ENCODE data around the gene SCGB1A1.
"Not testable (repeated sequence)": the region's sequence is repeated elsewhere in the genome, so short reads cannot be mapped to it uniquely, and the experiment has no call there.

The SCGB1A1 gene, protein sequence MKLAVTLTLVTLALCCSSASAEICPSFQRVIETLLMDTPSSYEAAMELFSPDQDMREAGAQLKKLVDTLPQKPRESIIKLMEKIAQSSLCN

DNA sequence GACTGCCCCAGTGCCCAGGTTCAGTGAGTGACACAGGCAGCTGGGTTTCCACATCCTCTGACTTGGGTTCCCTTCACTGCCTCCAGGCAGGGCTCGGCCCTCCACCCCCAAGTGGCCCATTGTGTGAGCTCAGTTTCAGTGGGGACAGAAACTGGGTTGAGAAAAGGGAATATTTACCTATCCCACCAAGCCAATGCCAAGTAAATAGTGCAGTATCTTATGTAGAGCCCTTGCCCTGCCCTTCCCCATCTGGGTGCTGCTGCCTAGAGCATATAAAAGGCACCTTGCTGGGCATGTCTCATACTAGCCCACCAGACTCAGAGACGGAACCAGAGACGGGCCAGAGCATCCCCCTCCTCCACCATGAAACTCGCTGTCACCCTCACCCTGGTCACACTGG lies at the start of gene SCGB1A1:
SCGB1A1 (plus strand) TSS at position 301 of the 400 bp plus-strand sequence; CDS start at position 364, 63 bp downstream.
- DNase-seq (ENCODE audit: low spot score): no peak

DNA sequence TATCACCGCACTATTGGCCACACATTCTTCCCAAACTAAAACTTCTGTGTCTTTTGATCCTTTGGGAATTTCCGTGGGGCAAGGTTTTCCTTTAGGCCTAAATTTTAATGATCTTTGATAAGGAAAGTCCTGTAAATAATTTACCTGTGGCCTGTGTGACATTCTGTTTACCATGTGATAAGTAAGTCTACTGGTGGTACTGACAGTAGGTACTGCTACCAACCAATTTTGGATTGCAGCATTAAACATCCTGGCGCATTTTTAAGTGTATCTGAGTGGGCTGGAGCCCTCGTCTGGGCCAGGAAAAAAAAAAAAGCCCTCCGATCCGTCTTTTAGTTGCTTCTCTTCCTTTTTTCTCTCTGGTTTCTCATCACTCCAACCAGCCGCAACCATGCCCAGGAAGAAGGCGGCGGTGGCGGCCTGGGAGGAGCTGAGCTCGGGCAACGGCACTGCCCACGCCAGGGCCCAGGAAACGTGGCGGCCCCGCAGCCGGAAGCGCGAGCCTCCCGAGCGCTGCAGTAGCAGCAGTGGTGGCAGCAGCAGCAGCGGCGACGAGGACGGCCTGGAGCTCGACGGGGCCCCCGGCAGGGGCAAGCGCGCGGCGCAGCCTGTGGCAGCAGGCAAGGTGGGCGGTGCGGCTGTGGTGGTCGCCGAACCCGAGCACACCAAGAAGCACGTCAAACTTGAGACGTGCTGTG lies 47.9 kb upstream of the SCGB1A1 start:
- no peak for DNase-seq (ENCODE audit: low spot score)

DNA sequence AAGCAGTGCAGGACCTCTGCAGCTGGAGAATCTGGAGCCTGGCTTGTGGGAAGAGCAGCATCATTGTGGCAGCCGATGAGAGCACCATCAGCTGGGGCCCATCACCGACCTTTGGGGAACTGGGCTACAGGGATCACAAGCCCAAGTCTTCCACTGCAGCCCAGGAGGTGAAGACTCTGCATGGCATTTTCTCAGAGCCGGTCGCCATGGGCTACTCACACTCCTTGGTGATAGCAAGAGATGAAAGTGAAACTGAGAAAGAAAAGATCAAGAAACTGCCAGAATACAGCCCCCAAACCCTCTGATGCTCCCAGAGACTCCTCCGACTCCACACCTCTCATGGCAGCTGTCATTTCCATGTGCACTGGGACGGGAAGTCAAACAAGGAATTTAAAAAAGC lies 46.0 kb upstream of the SCGB1A1 start:
- no peak for DNase-seq (ENCODE audit: low spot score)

DNA sequence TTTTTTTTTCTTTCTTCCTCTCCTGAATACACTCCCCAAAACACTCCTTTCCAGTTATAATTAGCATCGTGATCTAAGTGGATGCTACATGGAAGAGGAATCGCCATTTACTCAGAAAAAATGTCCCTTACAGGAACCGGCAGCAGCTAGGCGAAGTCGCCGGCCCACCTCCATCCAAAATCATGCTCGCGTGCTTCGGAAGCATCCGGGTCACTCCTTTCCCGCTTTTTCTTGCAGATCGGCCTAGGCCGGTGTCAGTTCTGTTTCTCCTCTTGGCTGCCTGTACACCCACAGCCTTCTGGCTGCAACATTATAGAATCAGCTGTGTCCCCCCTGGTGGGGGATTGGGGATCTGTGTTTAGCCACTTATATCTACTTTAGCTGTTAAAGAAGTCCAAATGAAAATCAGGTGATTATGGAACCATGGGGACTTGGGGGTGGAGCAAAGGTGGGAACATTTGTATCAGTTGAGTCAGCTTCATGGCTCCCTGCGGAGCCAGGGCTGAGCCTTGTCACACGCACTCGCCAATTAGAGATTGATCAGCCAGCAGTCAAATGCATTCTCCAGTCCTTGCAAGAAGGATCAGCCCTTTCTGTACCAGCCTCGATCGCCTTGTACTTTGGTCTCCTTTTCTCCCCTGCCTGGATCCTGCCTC lies 45.2 kb upstream of the SCGB1A1 start:
- no peak for DNase-seq (ENCODE audit: low spot score)

DNA sequence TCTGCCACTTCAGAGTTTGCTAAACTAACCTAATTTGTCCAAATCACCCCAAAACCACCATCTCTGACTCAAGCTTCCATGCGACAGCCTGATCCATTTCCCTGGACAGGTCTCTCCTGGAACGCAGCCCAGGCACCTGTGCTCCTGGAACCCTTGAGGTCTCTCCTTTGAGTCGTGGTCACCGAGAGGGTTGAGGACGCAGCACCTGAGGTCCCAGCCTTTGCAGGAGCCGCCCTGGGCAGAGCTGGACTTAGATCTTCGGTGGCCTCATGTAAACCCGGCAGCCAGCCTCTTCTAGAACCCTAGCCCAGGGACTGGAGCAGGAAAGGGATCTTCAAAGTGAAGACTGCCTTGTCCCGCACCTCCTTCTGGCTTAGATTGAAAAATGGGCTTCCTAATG lies 44.0 kb upstream of the SCGB1A1 start:
- no peak for DNase-seq (ENCODE audit: low spot score)

DNA sequence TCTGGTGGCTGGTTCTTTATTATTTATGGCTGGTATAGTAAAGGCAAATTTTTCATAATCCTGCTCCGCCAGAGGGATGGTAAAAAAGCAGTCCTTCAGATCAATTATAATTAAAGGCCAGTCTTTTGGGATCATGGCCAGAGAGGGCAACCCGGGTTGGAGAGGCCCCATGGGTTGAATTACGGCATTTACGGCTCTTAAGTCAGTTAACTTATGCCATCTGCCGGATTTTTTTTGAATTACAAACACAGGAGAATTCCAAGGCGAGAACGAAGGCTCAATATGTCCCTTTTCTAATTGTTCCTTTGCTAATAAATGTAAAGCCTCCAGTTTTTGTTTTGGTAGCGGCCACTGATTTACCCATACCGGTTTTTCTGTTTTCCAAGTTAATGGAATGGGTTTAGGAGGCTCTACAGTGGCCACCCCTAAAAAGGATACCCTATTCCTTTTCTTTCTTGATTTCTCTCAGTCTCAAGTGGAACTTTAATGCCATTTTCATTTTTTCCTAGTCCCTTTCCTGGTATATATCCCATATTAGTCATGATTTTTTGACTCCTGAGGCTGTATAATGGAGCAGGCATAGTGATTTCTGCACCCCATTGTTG lies 40.3 kb upstream of the SCGB1A1 start:
- DNase-seq (ENCODE audit: low spot score): not testable (repeated sequence)

DNA sequence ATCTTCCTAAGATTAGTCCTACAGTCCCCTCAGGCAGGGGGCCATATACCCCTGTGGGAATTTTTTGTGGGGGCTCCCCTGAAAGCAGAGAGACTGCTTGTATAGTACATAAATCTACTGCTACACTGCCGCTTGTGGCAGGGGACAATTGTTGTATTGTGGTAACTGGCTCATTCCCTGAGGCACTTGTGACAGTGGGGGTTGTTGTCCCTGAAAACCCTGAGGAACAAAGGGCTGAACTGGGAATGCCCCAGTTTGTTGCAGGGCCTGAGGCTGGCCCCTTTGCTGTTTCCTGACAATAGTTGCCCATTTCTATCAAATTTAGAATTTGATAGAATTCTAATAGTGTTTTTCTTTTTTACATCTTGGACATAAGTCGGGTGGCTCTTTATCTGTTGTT lies 39.2 kb upstream of the SCGB1A1 start:
- not testable (repeated sequence) for DNase-seq (ENCODE audit: low spot score)

DNA sequence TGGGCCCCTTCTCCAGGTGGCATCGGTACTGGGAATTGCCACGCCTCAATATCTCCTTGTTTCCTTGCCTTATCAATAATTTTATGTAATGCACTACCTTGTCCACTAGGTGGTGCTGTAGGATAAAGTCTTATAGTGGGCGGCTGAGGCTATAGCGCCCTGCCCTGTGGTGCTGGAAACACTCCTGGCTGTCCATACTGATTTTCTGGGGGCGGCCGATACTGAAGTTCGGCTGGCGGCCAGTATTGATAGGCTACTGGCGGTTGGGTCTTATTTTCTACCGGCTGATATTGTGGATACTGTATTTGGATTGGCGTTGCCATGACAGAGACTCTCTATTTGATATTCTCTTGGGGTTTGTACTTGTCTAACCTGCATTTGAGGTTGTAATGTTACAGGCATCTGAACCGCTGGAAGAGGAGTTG lies 38.0 kb upstream of the SCGB1A1 start:
- DNase-seq (ENCODE audit: low spot score): peak; percentile 47

DNA sequence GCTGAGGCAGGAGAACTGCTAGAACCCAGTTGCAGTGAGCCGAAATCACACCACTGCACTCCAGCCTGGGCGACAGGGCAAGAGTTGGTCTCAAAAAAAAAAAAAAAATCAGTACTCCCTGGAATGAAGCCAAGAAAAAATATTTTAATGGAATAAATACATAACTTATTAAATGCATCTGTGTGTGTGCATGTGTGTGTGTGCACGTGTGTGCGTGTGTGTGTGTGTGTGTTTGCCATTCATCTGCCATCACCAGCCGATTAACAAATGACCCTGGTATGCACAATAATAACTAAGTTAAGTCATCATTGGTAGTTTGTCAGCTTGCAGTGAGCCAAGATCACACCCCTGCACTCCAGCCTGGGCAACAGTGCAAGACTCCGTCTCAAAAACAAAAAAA lies 35.0 kb upstream of the SCGB1A1 start:
- DNase-seq (ENCODE audit: low spot score): no peak

DNA sequence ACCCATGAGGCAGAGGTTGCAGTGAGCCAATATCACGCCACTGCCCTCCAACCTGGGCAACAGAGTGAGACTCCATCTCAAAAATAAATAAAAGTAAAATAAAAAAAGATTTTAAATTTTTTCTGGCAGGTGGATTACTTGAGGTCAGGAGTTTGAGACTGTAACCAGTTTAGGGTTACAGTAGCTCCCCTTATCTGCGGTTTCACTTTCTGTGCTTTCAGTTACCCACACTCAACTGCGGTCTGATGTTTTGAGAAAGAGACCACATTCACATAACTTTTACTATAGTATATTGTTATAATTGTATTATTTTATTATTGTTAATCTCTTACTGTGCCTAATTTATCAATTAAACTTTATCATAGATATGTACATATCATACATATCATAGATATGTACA lies 32.8 kb upstream of the SCGB1A1 start:
- DNase-seq (ENCODE audit: low spot score): not testable (repeated sequence)

DNA sequence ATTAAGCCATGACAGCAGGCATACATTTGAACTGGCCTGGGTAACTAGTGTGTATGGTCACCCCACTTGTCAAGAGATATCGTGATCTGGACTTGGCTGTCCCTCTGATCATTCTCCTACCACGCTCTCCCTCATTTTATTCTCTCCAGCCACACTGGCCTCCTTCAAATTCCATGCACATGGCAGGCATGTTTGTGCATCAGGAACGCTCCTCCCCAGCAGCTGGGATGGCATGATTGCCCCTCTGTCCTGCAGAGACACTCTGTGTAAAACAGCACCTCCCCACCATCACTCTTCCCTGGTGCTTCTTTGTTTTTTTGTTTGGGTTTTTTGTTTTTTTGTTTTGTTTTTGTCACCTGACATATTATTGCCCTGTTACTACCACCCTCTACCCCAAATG lies 31.5 kb upstream of the SCGB1A1 start:
- DNase-seq (ENCODE audit: low spot score): no peak

DNA sequence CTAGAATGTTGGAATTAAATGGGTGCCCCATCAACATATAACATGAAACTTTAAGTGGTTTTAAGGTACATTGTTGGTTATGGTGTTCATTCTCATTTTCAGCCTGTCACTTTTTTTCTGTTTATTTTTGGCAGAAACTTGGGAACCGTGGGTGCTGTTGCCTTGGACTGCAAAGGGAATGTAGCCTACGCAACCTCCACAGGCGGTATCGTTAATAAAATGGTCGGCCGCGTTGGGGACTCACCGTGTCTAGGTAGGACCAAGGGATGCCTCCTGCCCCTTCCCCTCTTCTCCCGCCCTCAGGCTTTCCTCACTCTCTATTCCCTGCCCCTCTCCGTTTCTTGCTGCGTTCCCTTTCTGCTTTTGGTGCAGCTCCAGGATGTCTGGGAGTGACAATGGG lies 29.8 kb upstream of the SCGB1A1 start:
- no peak for DNase-seq (ENCODE audit: low spot score)

DNA sequence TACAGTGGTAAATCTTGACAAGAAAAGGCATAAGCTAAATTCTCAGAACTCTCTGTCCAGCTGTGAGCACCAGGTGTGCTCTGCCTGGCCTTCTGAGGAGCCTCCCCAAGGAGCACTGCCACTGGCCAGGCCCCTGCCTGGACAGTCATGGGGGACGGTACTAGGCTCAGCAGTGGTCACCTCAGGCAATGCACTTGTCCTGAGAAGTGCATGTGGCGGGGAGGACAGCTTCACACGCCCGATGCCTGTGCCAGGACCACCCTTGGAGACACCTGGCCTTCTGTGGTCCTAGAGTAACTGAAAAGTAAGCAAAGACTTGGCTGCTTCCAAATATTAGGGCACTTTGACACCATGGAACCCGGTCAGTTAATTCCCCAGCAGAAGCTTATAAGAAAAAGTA lies 28.6 kb upstream of the SCGB1A1 start:
- no peak for DNase-seq (ENCODE audit: low spot score)

DNA sequence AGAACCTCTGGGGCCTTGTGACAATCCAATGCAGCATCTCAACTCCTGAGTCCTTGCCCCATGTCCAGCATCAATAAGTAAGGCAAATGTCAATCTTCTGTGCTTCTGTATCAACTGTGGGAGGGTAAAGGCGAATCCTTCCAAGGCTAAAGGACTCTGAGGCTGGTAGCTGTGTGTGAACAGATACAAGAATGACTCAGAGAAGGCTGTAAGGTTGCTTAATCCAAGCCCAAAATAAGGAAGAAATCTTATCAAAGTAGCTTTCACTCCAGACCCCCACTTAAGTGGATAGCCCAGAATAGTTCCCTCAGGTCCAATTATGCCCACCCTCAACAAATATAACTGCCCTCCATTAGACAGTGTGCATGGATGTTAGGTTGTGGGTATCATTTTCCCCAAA lies 28.1 kb upstream of the SCGB1A1 start:
- no peak for DNase-seq (ENCODE audit: low spot score)

DNA sequence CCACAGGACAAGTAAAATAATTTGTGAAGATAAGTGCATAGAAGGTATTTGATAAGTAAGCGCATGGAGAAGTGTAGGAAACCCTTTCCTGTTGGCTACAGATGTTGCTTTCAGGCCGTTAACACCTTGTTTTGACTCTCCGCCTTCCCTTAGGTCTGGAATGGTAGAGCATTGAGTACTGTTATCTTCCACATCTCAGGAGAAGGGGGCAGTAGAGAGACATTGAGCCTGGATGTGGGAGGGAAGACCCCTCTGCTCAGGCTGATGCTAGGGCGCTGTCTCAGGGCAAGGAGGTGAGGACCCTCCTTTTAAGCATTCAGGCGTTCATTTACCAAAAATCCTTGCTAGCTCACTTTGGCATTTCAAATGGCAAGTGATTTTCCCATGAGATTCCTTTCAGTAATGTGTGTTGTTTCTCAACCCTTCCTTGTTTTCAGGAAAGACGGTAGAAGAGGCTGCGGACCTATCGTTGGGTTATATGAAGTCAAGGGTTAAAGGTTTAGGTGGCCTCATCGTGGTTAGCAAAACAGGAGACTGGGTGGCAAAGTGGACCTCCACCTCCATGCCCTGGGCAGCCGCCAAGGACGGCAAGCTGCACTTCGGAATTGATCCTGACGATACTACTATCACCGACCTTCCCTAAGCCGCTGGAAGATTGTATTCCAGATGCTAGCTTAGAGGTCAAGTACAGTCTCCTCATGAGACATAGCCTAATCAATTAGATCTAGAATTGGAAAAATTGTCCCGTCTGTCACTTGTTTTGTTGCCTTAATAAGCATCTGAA lies 27.0 kb upstream of the SCGB1A1 start:
- no peak for DNase-seq (ENCODE audit: low spot score)

DNA sequence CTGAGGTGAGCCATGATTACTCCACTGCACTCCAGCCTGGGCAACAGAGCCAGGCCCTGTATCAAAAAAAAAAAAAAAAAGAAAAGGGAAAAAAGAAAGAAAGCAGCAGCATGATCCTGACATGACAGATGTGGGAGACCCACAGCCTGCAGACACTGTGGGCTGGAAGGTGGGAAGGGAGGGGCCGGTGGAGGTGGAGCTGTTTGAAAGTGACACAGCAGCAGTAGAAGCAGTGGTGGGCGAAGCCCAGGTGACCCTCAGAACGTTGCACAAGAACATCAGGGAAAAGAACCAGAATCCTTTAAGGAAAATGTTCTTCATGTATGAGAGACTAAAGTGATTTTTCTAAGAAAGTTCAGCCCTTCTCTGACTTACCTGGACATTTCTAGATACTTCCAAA lies 26.3 kb upstream of the SCGB1A1 start:
- DNase-seq (ENCODE audit: low spot score): no peak

DNA sequence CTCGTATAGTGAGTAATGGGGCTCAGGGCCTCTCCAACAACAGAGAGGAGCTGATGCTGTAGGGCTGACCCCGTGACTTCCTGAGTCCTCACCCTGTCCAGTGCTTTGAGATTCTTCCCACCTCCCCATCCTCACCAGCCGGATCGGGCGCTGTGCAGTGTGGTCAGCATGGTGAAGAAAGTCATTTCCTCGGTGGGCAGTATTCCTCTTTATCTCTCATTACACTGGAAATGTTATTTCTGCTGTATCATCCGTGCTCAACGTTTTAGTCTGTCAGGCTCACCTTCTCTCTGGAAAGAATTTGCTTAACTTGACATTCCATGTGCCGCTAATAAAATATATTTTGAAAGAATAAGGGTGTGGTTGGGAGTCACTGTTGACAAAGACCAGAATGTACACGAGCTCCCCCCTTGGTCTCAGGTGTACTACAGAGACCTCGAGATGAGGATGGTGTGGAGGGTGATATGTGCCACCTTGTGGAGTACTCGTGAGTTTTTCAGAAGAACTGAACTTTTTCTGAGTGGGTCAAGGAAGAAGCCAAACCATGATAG lies 25.7 kb upstream of the SCGB1A1 start:
- DNase-seq (ENCODE audit: low spot score): peak; percentile 36

DNA sequence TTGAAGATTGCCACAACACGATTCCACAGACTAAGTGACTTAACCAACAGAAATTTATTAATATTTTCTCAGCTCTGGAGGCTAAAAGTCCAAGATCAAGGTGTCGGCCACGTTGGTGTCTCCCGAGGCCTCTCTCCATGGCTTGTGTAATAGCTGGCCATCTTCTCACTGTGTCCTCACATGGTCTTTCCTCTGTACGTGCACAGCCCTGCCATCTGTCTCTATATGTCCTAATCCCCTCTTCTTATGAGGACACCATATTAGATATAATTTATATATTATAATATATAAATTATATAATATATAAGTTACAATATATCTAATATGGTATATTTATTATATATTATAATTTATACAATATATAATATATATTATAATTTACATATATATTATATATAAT lies 25.1 kb upstream of the SCGB1A1 start:
- DNase-seq (ENCODE audit: low spot score): no peak

DNA sequence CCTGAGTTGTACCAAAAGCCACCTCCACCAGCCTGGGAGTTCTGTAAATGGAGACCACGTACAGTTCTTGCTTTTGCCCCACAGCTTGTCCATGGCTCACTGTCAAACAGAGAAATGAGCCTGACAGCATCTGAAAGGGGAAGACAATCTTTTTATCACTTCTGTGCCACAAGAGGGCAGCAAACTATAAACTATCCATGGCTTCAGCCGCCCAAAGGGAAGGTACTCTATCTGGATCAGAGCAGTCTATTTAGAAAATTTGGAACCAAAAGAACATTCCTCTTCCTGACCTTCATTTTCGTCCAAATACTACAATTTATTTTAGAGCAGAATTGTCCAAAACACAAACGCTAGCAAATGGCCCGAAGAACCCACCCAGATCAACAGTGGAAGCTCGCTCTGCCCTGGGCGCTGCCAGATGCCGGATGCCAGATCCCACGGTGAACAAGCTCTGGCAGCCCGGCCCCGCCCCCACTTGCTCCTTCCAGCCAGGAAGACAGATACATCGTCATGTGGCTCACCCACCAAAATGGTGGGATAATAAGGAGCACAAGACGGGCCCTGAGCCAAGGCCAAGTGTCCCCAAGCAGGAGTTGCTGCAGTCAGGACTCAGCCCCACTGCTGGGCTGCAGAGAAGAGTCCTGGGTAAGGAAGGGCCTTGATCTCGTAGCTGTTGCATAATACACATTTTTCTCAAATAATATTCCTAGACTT lies 23.9 kb upstream of the SCGB1A1 start:
- peak; percentile 74 for DNase-seq (ENCODE audit: low spot score)

DNA sequence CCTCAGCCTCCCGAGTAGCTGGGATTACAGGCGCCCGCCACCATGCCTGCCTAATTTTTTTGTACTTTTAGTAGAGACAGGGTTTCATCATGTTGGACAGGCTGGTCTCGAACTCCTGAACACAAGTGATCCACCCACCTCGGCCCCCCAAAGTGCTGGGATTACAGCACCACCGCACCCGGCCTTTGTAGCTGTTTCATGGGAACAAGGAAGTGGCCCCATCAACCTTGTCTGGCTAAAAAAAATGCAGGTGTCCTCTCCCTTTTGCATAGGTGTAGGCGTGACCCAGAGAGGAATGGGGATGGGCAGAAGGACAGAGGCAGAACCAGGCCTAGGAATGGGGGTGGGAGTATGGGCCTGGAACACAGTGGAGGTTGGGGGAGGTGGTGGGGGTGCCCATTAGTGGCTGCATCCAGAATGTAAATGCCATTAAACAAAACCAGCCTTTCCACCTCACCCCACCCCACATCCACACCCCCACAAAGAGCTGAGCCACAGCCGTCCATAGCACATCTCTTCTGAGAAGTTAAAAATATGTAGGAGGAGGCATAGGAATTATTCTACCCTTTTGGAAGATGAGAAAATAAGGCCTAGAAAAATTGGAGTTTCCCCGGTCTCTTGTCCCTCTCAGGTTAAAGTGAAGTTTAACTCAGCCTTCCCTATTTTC lies 22.8 kb upstream of the SCGB1A1 start:
- no peak for DNase-seq (ENCODE audit: low spot score)

Measured in germinal center (tissue), 1 donor.